ENCODE results near the gene VIM.
"Not testable (repeated sequence)": the region's sequence is repeated elsewhere in the genome, so short reads cannot be mapped to it uniquely, and the experiment has no call there.

Gene VIM

GRCh38 chr10:17257466-17258321 lies 29.7 kb downstream of the VIM start:
- DNase-seq: peak; percentile 41 to 69

GRCh38 chr10:17262502-17262901 lies 34.5 kb downstream of the VIM start:
- no peak for DNase-seq

- no peak for DNase-seq
These were observed 35.5 kb downstream of the VIM start for GRCh38 chr10:17263580-17263979.

- DNase-seq: no peak
These were observed 37.4 kb downstream of the VIM start for GRCh38 chr10:17265468-17265867.

- not testable (repeated sequence) for DNase-seq
These were observed 38.5 kb downstream of the VIM start for GRCh38 chr10:17266549-17266948.

- DNase-seq: no peak
These were observed 44.6 kb downstream of the VIM start for GRCh38 chr10:17272648-17273047.

GRCh38 chr10:17273403-17273802 lies 45.4 kb downstream of the VIM start:
- DNase-seq: no peak

GRCh38 chr10:17276756-17277424 lies 48.8 kb downstream of the VIM start:
- DNase-seq: no peak

GRCh38 chr10:17278607-17279240 lies 50.7 kb downstream of the VIM start:
- DNase-seq: no peak

- no peak for DNase-seq
These were observed 54.3 kb downstream of the VIM start for GRCh38 chr10:17282311-17282710.

GRCh38 chr10:17286562-17287550 lies 58.8 kb downstream of the VIM start:
- DNase-seq: no peak
